ENCODE data around the gene OTUD5.

The OTUD5 gene

GRCh38 chrX:48933757-48934156 lies 23.6 kb downstream of the OTUD5 start:
- Histone ChIP-seq H3K36me3 (replicated peaks; ENCODE audit: insufficient read depth, low read length) (no peaks in the 10 kb centered on the region), H3K27ac (ENCODE audit: low read length) (peak overlapping the region; percentile 92)
- TF ChIP-seq CTCF (IDR thresholded peaks at IDR 0.05; ENCODE audit: low read length) = no peak
- no peak for TF ChIP-seq EZH2phosphoT487 (IDR thresholded peaks at IDR 0.05; ENCODE audit: low read length)
- no peak for TF ChIP-seq EZH2 (optimal IDR thresholded peaks at IDR 0.05; ENCODE audit: low read depth, low read length)

DNA sequence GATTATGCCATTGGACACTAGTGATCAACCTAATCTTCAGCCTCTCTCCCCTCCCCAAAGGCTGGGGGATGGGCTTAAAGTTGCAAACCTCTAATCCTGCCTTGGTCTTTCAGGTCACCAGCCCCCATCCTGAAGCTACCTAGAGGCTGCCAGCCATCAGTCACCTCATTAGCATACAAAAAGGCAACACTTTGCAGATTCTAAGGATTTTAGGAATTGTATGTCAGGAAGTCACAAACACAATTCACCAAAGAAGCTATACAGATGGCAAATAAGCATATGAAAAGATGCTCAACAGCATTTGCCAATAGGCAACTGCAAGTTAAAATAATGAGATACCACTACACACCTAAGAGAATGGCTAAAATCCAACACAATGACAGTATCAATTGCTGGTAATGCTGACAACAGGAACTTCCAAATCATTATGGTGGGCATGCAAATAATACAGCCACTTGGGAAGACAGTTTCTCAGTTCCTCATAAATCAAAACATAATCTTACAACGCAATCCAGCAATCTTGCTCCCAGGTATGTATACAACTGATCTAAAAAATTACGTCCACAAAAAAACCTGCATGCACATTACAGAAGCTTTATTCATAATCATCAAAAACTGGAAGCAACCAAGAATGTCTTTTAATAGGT lies 29.5 kb downstream of the OTUD5 start:
- Histone ChIP-seq H3K9ac (ENCODE audit: low read length) (no peak overlapping the region), H3K9me3 (replicated peaks; ENCODE audit: insufficient read depth, low read length) (no peaks in the 10 kb centered on the region), H3K27me3 (replicated peaks; ENCODE audit: insufficient read depth, low read length) (no peaks in the 10 kb centered on the region), H3F3A (ENCODE audit: insufficient read depth, low read length) (no peaks in the 10 kb centered on the region), H2AFZ (ENCODE audit: low read length) (no peak overlapping the region), H4K20me1 (ENCODE audit: insufficient read depth, low read length) (no peaks in the 10 kb centered on the region), H3K27ac (ENCODE audit: low read length) (no peak overlapping the region), H3K9me2 (replicated peaks; ENCODE audit: insufficient read depth, low read length) (no peaks in the 10 kb centered on the region), H3K4me2 (ENCODE audit: low read depth, low read length) (no peak overlapping the region), H3K36me3 (replicated peaks; ENCODE audit: insufficient read depth, low read length) (no peaks in the 10 kb centered on the region), H3K4me1 (ENCODE audit: low read length) (peaks cover 9% of the 10 kb centered on the region), H3K79me2 (ENCODE audit: low read length) (peaks cover 62% of the 10 kb centered on the region), H3K4me3 (ENCODE audit: low read length) (no peak overlapping the region)
- DNase-seq = no peak
- no peak for TF ChIP-seq EZH2phosphoT487 (IDR thresholded peaks at IDR 0.05; ENCODE audit: low read length)
- TF ChIP-seq EZH2 (optimal IDR thresholded peaks at IDR 0.05; ENCODE audit: low read depth, low read length) = no peak
- TF ChIP-seq CTCF (IDR thresholded peaks at IDR 0.05; ENCODE audit: low read length) = no peak

More at GRCh38 chrX:48933757-48934156, 23.6 kb downstream of the OTUD5 start:
- Histone ChIP-seq H3K4me3 (ENCODE audit: low read length) (no peak overlapping the region), H3K9me2 (replicated peaks; ENCODE audit: insufficient read depth, low read length) (no peaks in the 10 kb centered on the region), H3F3A (ENCODE audit: insufficient read depth, low read length) (peaks cover 43% of the 10 kb centered on the region), H4K20me1 (ENCODE audit: insufficient read depth, low read length) (no peaks in the 10 kb centered on the region), H3K9me3 (replicated peaks; ENCODE audit: insufficient read depth, low read length) (no peaks in the 10 kb centered on the region), H2AFZ (ENCODE audit: low read length) (no peak overlapping the region), H3K4me1 (ENCODE audit: low read length) (peaks cover 48% of the 10 kb centered on the region), H3K4me2 (ENCODE audit: low read depth, low read length) (peak overlapping the region; percentile 27; the same call in 1 of the 2 replicates), H3K27me3 (replicated peaks; ENCODE audit: insufficient read depth, low read length) (no peaks in the 10 kb centered on the region), H3K79me2 (ENCODE audit: low read length) (peaks cover 45% of the 10 kb centered on the region), H3K9ac (ENCODE audit: low read length) (peak overlapping the region; percentile 29)
- DNase-seq = peak; percentile 28

- Histone ChIP-seq H3F3A (ENCODE audit: insufficient read depth, low read length) (no peaks in the 10 kb centered on the region), H3K36me3 (replicated peaks; ENCODE audit: insufficient read depth, low read length) (no peaks in the 10 kb centered on the region), H4K20me1 (ENCODE audit: insufficient read depth, low read length) (no peaks in the 10 kb centered on the region), H3K4me1 (ENCODE audit: low read length) (peaks cover 7% of the 10 kb centered on the region), H3K27me3 (replicated peaks; ENCODE audit: insufficient read depth, low read length) (no peaks in the 10 kb centered on the region), H3K27ac (ENCODE audit: low read length) (no peak overlapping the region), H3K4me3 (ENCODE audit: low read length) (no peak overlapping the region), H2AFZ (ENCODE audit: low read length) (no peak overlapping the region), H3K9me2 (replicated peaks; ENCODE audit: insufficient read depth, low read length) (no peaks in the 10 kb centered on the region), H3K9me3 (replicated peaks; ENCODE audit: insufficient read depth, low read length) (no peaks in the 10 kb centered on the region), H3K4me2 (ENCODE audit: low read depth, low read length) (no peak overlapping the region), H3K9ac (ENCODE audit: low read length) (no peak overlapping the region), H3K79me2 (ENCODE audit: low read length) (peaks cover 63% of the 10 kb centered on the region)
- DNase-seq = no peak
- no peak for TF ChIP-seq CTCF (IDR thresholded peaks at IDR 0.05; ENCODE audit: low read length)
- TF ChIP-seq EZH2 (optimal IDR thresholded peaks at IDR 0.05; ENCODE audit: low read depth, low read length) = no peak
- no peak for TF ChIP-seq EZH2phosphoT487 (IDR thresholded peaks at IDR 0.05; ENCODE audit: low read length)
Measured at GRCh38 chrX:48927123-48927522, 30.3 kb downstream of the OTUD5 start.

Data from MM.1S (cell line).